ENCODE measurements around the gene DPP7. TPM values are rescaled to one million over a fixed set of nuclear protein-coding genes. Genes with fewer than 3 reads are reported as not detected.

Gene DPP7
- total and polyA plus RNA-seq, 9 of the 15 experiments (the other 6 are each of a cell fraction or from before 2014, with no cell fraction given) = 0.99 to 365 (median 132) TPM

DNA sequence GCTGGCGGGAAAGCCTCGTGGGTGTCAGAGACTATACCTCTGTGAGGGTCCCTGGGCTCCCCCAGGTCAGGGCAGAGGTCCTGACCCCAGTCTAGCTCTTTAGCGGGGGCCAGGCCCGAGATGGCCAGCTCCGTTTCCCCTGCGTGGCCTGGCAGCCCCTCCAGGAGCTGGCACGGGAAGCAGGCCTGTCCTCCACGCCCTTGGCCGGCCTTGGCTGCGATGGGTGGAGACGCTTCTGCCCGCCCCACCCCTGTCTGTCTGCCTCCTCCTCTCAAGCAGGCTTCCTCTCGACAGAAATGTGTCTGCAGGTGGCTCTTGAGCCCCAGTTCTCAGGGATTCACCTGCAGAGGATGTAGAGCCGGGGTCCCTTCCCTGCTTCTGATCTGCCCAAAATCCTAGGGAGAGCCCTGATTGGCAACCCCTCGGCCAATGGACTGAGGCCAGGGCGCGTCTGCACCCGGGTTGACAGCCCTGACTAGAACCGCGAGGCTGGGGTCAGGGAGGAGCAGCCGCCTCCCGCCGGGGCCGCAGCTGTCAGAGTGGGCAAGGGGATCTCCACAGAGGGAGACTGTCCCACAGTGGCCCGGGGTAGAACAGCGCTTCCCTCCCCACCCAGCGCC is 21.8 kb upstream of the DPP7 start:
- Histone ChIP-seq H4K20me1 (replicated peaks; ENCODE audit: control insufficient read depth, insufficient read depth, low read length) (peaks cover 19% of the 10 kb centered on the region), H2AFZ (ENCODE audit: low read depth, low read length) (no peak overlapping the region), H3K9me3 (replicated peaks; ENCODE audit: control insufficient read depth, insufficient read depth, low read depth, low read length) (no peaks in the 10 kb centered on the region), H3K27me3 (ENCODE audit: control insufficient read depth in 2 of 2, insufficient read depth in 2 of 2, low read length in 2 of 2) (peaks cover 34 to 58% of the 10 kb centered on the region in 2 experiments; a peak in 4 of 5 replicates), H3K27ac (ENCODE audit: extremely low read depth, low read depth, low read length) (no peak overlapping the region), H3K36me3 (ENCODE audit: control insufficient read depth, insufficient read depth, low read length) (no peaks in the 10 kb centered on the region), H3K4me1 (replicated peaks in 1 of 2; ENCODE audit: control insufficient read depth in 2 of 2, insufficient read depth in 2 of 2, low read length in 2 of 2) (peaks cover 0 to 47% of the 10 kb centered on the region in 2 experiments; a peak in 2 of 5 replicates), H3K4me3 (no peak overlapping the region), H3K9ac (ENCODE audit: insufficient read depth in 1 of 2, low read depth in 2 of 2, low read length in 2 of 2) (no peak overlapping the region), H3K79me2 (ENCODE audit: control insufficient read depth, insufficient read depth, low read length) (no peaks in the 10 kb centered on the region), H3K9me1 (ENCODE audit: control insufficient read depth, insufficient read depth, low read length) (no peaks in the 10 kb centered on the region), H3K4me2 (ENCODE audit: insufficient read depth, low read length) (no peak overlapping the region)
- ChIA-PET CTCF (ENCODE audit: low intra/inter-chr PET ratio) (no interaction called here), POLR2A (interaction anchor here (0.6 kb wide), 1 partner anchor 14 kb away, joined by 4 read pairs; no protein-coding TSS in a partner anchor)
- DNase-seq (ENCODE audit: extremely low read depth in 1 of 4, low spot score in 3 of 4) (peak in 2 of 4 experiments; percentile 14 to 18), ATAC-seq (peak; percentile 29; the same call in 1 of the 3 replicates), FAIRE-seq (no peak)
- 0 out of 2 replicates have a peak, but pooled peaks have one; percentile 35 for TF ChIP-seq LCOR (CRISPR knock-in tag; IDR thresholded peaks at IDR 0.05)
- TF ChIP-seq, protein P1, sequence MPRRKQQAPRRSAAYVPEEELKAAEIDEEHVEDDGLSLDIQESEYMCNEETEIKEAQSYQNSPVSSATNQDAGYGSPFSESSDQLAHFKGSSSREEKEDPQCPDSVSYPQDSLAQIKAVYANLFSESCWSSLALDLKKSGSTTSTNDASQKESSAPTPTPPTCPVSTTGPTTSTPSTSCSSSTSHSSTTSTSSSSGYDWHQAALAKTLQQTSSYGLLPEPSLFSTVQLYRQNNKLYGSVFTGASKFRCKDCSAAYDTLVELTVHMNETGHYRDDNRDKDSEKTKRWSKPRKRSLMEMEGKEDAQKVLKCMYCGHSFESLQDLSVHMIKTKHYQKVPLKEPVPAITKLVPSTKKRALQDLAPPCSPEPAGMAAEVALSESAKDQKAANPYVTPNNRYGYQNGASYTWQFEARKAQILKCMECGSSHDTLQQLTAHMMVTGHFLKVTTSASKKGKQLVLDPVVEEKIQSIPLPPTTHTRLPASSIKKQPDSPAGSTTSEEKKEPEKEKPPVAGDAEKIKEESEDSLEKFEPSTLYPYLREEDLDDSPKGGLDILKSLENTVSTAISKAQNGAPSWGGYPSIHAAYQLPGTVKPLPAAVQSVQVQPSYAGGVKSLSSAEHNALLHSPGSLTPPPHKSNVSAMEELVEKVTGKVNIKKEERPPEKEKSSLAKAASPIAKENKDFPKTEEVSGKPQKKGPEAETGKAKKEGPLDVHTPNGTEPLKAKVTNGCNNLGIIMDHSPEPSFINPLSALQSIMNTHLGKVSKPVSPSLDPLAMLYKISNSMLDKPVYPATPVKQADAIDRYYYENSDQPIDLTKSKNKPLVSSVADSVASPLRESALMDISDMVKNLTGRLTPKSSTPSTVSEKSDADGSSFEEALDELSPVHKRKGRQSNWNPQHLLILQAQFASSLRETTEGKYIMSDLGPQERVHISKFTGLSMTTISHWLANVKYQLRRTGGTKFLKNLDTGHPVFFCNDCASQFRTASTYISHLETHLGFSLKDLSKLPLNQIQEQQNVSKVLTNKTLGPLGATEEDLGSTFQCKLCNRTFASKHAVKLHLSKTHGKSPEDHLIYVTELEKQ (CRISPR knock-in tag; IDR thresholded peaks at IDR 0.05) = no peak
- in situ Hi-C loops (cut with MboI) (no loop called here), intact Hi-C loops (cut with micrococcal nuclease) (no loop called here)
- BruUV-seq (replicated peaks) = no TSS peak
- 8% methylated on average over 25 of the region's 27 CpGs for WGBS (ENCODE audit: insufficient coverage, low coverage, missing lambda C conversion rate)

All from K562 (cell line).